HG02852 (cell line): ENCODE data around the gene ERBIN.
"Not testable (repeated sequence)": the region's sequence is repeated elsewhere in the genome, so short reads cannot be mapped to it uniquely, and the experiment has no call there.

ENCODE experiments used
- ATAC-seq: cut with Tn5 transposase; IDR thresholded peaks from one replicate; pipeline ENCODE4 v1.9.1; 2021; ENCODE audit warnings: mild to moderate bottlenecking, moderate library complexity; ENCODE audit not compliant: unreplicated experiment

The ERBIN gene

GRCh38 chr5:65926276-65926783 lies at the start of gene ERBIN:
Gene ERBIN, plus strand, starts transcription at chr5:65926575. Its CDS starts 66,144 bp downstream, at chr5:65992719.
- peak; percentile 19 for ATAC-seq

GRCh38 chr5:65876970-65877369 lies 49.4 kb upstream of the ERBIN start:
- no peak for ATAC-seq

- not testable (repeated sequence) for ATAC-seq
Measured at GRCh38 chr5:65879668-65880256, 46.6 kb upstream of the ERBIN start.

GRCh38 chr5:65880496-65881072 lies 45.8 kb upstream of the ERBIN start:
- ATAC-seq, result no peak

- ATAC-seq, result no peak
Measured at GRCh38 chr5:65882278-65882677, 44.1 kb upstream of the ERBIN start.

- no peak for ATAC-seq
Measured at GRCh38 chr5:65883461-65883860, 42.9 kb upstream of the ERBIN start.

GRCh38 chr5:65886387-65886786 lies 40.0 kb upstream of the ERBIN start:
- no peak for ATAC-seq

- not testable (repeated sequence) for ATAC-seq
Measured at GRCh38 chr5:65892024-65892423, 34.4 kb upstream of the ERBIN start.

GRCh38 chr5:65892801-65893200 lies 33.6 kb upstream of the ERBIN start:
- no peak for ATAC-seq

- ATAC-seq, result no peak
Measured at GRCh38 chr5:65893749-65894430, 32.5 kb upstream of the ERBIN start.

GRCh38 chr5:65895891-65896290 lies 30.5 kb upstream of the ERBIN start:
- ATAC-seq, result peak; percentile 40

- no peak for ATAC-seq
Measured at GRCh38 chr5:65900746-65901145, 25.6 kb upstream of the ERBIN start.

GRCh38 chr5:65902104-65902503 lies 24.3 kb upstream of the ERBIN start:
- no peak for ATAC-seq

GRCh38 chr5:65903581-65903980 lies 22.8 kb upstream of the ERBIN start:
- no peak for ATAC-seq

GRCh38 chr5:65906256-65906655 lies 20.1 kb upstream of the ERBIN start:
- no peak for ATAC-seq

GRCh38 chr5:65907135-65907534 lies 19.2 kb upstream of the ERBIN start:
- ATAC-seq, result no peak

GRCh38 chr5:65910711-65911110 lies 15.7 kb upstream of the ERBIN start:
- no peak for ATAC-seq

- no peak for ATAC-seq
Measured at GRCh38 chr5:65912311-65912710, 14.1 kb upstream of the ERBIN start.

GRCh38 chr5:65913519-65913918 lies 12.9 kb upstream of the ERBIN start:
- ATAC-seq, result no peak

GRCh38 chr5:65914641-65915196 lies 11.7 kb upstream of the ERBIN start:
- no peak for ATAC-seq

GRCh38 chr5:65915661-65916060 lies 10.7 kb upstream of the ERBIN start:
- ATAC-seq, result not testable (repeated sequence)

- ATAC-seq, result no peak
Measured at GRCh38 chr5:65916066-65916465, 10.3 kb upstream of the ERBIN start.
